ENCODE data around the gene BPTF. TPM values are rescaled to one million over a fixed set of nuclear protein-coding genes. Genes with fewer than 3 reads are reported as not detected.

BPTF gene
- total and polyA plus RNA-seq, 2 of the 8 experiments (the other 6 are each of a cell fraction or from before 2014, with no cell fraction given): 107 to 228 TPM

GRCh38 chr17:67999291-67999911 lies 174.1 kb downstream of the BPTF start (continued):
- TF ChIP-seq CHD7 (IDR thresholded peaks at IDR 0.05; ENCODE audit: insufficient replicate concordance, low read length): no peak
- no peak for TF ChIP-seq SIRT6 (IDR thresholded peaks at IDR 0.05; ENCODE audit: low read length)
- no peak for TF ChIP-seq TEAD4 (IDR thresholded peaks at IDR 0.05; ENCODE audit: low read depth, low read length)
- TF ChIP-seq RBBP5 (IDR thresholded peaks at IDR 0.05; ENCODE audit: borderline replicate concordance, low read depth, low read length): no peak
- TF ChIP-seq EZH2 (IDR thresholded peaks at IDR 0.05; ENCODE audit: low read depth, low read length, severe bottlenecking): no peak
- TF ChIP-seq GABPA (IDR thresholded peaks at IDR 0.05; ENCODE audit: borderline replicate concordance, insufficient read depth, low read length): no peak
